ENCODE data around the gene MKNK1. TPM values are rescaled to one million over a fixed set of nuclear protein-coding genes. Genes with fewer than 3 reads are reported as not detected.
A peak's percentile ranks its signal among the peaks of the same experiment; 100 is the strongest.

The MKNK1 gene
- total and polyA plus RNA-seq, 5 experiments from 2014 or later: 17.6 to 56.3 (median 19.7) TPM

DNA sequence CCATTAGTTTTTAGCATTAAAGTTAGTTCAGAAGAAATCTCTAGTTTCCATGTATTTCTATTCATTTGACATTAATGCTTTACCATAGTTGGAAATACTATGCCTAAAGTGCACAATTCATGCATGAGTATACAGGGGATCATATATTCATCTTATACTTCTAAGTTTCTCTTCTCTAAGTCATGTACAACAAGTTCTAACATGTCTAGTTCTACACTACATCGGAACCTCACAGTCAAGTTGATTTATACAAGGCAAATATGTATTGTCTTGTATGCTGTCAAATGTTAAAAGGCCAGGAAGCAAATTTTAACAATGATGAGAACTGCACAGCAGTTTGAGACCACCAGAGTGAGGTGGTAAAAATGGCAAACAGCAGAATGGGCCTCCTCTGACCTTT is 35.5 kb upstream of the MKNK1 start:
- Mint-ChIP-seq H3K27me3 (no peaks in the 10 kb centered on the region), H3K36me3 (peaks cover 0 to 67% (median 17%) of the 10 kb centered on the region in 3 donors), H3K4me1 (peaks cover 0 to 8% (median 0%) of the 10 kb centered on the region in 4 donors), H3K9me3 (no peaks in the 10 kb centered on the region), H3K27ac (peak overlapping the region in 1 of 10 donors; percentile 10), H3K4me3 (no peak overlapping the region)
- ATAC-seq: no peak
- no peak for DNase-seq
- POLR2A ChIA-PET: no interaction called here

DNA sequence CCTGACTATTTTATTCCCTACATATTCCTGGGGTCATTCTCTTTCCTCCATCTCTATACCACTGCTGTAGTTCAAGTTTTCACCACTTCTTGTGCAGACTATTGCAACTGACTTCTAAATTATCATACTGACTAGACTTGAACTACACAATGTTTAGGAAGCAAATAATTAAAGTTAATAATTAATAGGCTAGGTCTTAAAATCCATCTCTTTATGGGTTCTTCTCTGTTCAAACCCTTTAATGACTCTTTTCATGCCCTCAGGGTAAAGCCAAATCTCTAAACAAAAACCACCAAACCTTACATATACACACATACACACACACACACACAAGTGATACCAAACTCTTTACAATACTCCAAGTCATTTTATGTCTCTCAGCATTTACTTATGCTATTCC is 34.9 kb upstream of the MKNK1 start:
- ATAC-seq (no peak), DNase-seq (no peak)
- POLR2A ChIA-PET: no interaction called here
- Mint-ChIP-seq H3K4me1 (peaks cover 0 to 8% (median 0%) of the 10 kb centered on the region in 4 donors), H3K4me3 (no peak overlapping the region), H3K36me3 (peaks cover 0 to 73% (median 23%) of the 10 kb centered on the region in 3 donors), H3K9me3 (no peaks in the 10 kb centered on the region), H3K27me3 (no peaks in the 10 kb centered on the region), H3K27ac (peak overlapping the region in 2 of 10 donors; percentile 10 to 41)

DNA sequence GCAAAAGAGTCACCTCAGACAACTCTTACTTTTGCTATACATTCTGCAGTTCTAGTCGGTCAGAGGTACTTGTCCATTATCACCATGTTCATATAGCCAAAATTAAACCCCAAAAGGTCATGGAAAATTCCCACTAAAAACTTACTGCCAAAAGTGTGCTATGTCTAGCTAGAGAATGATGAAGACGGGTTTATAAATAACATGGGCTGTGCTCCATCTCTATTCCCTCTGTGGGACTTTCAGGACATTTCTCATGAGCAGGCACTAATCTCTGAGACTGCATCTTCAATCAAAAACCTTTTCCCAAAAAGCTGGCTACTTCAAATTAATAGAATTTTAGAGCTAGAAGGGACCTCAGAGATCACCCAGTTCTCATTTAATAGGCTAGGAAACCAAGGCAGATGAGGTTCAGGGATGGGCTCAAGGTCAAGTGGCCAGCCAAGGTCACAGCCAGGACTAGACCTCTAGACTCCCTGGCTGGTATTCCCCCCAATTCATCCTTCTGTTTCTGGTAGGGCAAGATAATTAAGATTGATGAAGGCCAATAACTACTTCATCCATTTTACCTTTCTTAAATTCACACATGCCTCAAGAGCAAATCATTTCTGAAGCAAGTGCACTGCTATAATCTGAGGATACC is 33.5 kb upstream of the MKNK1 start:
- no peak for ATAC-seq

DNA sequence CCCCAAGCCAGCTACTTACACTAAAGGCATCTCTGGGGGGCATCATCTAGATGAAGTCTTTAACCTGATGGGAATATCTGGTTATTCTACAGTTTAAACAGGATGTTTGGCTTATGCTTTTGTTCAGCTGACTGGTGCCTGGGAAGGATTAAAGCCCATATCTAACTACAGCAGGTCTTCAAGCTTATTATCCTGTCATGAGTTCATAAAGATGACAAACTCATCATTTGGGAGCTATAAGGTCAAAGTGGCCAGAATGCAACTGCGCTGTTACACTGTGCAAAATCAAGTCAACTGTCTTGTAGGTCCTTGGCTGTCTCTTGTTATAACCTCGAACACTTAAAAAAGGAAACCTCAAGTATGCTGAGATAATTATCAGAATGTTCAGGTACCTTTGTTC is 31.1 kb upstream of the MKNK1 start:
- ATAC-seq: no peak
- no peak for DNase-seq
- peak overlapping the region in 1 of 10 donors; percentile 65 for H3K27ac Mint-ChIP-seq
- no peaks in the 10 kb centered on the region for H3K9me3 Mint-ChIP-seq
- H3K4me3 Mint-ChIP-seq: no peak overlapping the region
- POLR2A ChIA-PET: no interaction called here
- no peaks in the 10 kb centered on the region for H3K27me3 Mint-ChIP-seq
- H3K4me1 Mint-ChIP-seq: peaks cover 0 to 2% (median 0%) of the 10 kb centered on the region in 4 donors
- H3K36me3 Mint-ChIP-seq: peaks cover 0 to 70% (median 20%) of the 10 kb centered on the region in 3 donors

More for the DNA sequence above, 33.5 kb upstream of the MKNK1 start:
- Mint-ChIP-seq H3K27me3 (no peaks in the 10 kb centered on the region), H3K4me1 (peaks cover 0 to 8% (median 0%) of the 10 kb centered on the region in 4 donors), H3K27ac (peak overlapping the region in 3 of 10 donors; percentile 6 to 62 (median 37)), H3K4me3 (no peak overlapping the region), H3K36me3 (peaks cover 0 to 74% (median 21%) of the 10 kb centered on the region in 3 donors), H3K9me3 (no peaks in the 10 kb centered on the region)
- no peak for DNase-seq
- POLR2A ChIA-PET: interaction anchor here (0.6 kb wide), 1 partner anchor 18 kb away, joined by 3 read pairs; no protein-coding TSS in a partner anchor

DNA sequence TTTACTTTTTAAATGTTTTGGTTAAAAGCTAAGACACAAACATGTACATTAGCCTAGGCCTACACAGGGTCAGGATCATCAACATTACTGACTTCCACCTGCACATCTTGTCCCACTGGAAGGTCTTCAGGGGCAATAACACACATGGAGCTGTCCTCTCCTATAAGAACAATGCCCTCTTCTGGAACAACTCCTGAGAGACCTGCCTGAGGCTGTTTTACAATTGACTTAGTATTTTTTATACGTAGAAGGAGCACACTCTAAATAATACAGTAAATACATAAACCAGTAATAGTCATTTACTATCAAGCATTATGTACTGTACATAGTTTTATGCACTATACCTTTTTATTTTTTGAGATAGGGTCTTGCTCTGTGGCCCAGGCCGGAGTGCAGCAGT is 26.7 kb upstream of the MKNK1 start:
- Mint-ChIP-seq H3K4me3 (no peak overlapping the region), H3K27ac (no peak overlapping the region), H3K4me1 (peaks cover 0 to 1% (median 0%) of the 10 kb centered on the region in 4 donors), H3K27me3 (no peaks in the 10 kb centered on the region), H3K9me3 (no peaks in the 10 kb centered on the region), H3K36me3 (peaks cover 0 to 49% (median 20%) of the 10 kb centered on the region in 3 donors)
- no peak for DNase-seq
- POLR2A ChIA-PET: interaction anchor here (1.3 kb wide), 1 partner anchor 27 kb away, joined by 4 read pairs; no protein-coding TSS in a partner anchor
- ATAC-seq: no peak

DNA sequence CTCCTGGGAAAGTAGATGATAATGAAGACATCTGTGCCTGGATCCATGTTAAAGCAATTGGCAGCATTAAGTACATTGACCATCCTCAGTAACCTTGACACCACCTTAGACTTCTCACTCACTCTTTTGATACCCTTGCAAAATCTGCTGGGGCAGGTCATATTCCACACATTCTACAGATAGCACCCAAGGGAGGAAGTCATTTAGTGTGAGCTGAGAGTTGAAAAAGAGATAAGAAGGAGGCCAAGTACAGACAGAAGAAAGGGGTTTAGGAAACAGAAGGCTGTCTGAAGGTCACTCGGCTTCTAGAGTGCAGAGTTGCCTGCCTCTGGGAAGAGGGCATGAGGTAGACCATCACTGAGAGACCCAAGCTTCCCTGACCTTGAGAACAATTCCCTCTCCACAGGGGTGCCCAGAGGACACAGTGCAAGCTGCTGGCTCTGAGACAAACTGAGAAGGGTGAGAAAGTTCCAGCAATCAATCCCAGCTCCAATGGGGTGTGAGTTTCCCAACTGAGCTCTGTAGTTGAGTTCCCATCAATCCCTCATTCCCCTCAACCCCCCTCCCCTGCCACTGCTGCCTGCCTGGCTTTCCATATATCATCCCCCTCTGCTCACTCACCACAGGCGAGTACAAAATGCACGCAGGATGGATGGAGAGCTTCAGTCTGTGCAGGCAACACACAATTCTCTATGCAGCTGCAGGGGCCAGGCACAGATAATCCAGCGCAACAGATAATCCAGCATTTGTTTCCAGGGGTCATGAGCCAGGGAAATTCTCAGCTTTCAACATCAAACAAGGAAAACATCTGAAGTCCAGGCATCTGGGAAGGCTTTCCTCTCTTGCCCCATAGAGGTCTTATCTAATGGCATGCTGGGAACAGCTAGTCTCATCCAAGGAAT is 19.9 kb upstream of the MKNK1 start:
- no peak for DNase-seq
- no peaks in the 10 kb centered on the region for H3K27me3 Mint-ChIP-seq
- no peak overlapping the region for H3K4me3 Mint-ChIP-seq
- H3K4me1 Mint-ChIP-seq: peaks cover 0 to 7% (median under 1%) of the 10 kb centered on the region in 4 donors
- POLR2A ChIA-PET: no interaction called here
- peaks cover 0 to 5% (median 0%) of the 10 kb centered on the region in 3 donors for H3K36me3 Mint-ChIP-seq
- no peaks in the 10 kb centered on the region for H3K9me3 Mint-ChIP-seq
- H3K27ac Mint-ChIP-seq: no peak overlapping the region
- no peak for ATAC-seq

DNA sequence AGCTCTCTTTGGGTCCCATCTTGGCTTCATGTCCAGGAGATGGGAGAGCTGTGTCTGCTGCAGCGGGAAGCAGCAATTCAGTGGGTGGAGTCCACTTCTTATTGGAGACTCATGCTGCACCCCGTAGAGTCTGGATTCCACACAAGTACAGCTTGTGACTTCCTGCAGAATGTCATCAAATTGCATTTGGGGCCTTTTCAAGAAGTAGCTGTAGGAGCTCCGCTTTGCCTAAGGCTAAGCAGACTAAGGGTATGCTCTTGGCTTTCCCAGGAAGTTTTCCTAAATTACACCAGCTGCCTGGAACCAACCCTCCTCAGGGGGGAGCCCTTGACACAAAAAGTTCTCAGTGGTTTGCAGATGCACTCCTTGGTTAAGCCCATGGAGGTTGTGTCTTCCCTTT is 18.3 kb upstream of the MKNK1 start:
- ATAC-seq (no peak), DNase-seq (no peak)
- no peaks in the 10 kb centered on the region for H3K27me3 Mint-ChIP-seq
- H3K9me3 Mint-ChIP-seq: no peaks in the 10 kb centered on the region
- no peaks in the 10 kb centered on the region for H3K36me3 Mint-ChIP-seq
- H3K4me3 Mint-ChIP-seq: no peak overlapping the region
- POLR2A ChIA-PET: no interaction called here
- H3K4me1 Mint-ChIP-seq: peaks cover 2 to 20% (median 3%) of the 10 kb centered on the region in 4 donors
- no peak overlapping the region for H3K27ac Mint-ChIP-seq

DNA sequence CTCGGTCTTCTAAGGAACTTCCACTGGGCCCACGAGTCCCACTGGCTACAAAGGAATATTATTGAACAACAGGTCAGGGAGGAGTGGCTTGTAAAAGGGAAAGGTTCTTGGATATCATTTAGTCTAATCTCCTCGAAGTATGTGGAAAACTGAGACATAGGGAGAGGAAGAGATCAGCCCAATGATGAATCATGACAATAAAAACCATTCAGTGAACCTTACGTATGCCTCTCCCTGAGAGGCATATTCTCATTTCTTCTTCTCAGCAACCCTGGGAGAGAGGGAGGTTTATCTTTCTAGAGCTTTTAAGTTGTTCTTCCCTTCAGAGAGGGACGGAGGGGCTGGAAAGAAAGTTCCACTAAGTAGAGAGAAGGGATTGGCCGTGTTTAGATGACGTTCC is 17.9 kb upstream of the MKNK1 start:
- Mint-ChIP-seq H3K9me3 (no peaks in the 10 kb centered on the region), H3K27me3 (no peaks in the 10 kb centered on the region), H3K36me3 (no peaks in the 10 kb centered on the region), H3K27ac (no peak overlapping the region), H3K4me1 (peaks cover 5 to 24% (median 7%) of the 10 kb centered on the region in 4 donors), H3K4me3 (no peak overlapping the region)
- DNase-seq (no peak), ATAC-seq (no peak)
- POLR2A ChIA-PET: no interaction called here

DNA sequence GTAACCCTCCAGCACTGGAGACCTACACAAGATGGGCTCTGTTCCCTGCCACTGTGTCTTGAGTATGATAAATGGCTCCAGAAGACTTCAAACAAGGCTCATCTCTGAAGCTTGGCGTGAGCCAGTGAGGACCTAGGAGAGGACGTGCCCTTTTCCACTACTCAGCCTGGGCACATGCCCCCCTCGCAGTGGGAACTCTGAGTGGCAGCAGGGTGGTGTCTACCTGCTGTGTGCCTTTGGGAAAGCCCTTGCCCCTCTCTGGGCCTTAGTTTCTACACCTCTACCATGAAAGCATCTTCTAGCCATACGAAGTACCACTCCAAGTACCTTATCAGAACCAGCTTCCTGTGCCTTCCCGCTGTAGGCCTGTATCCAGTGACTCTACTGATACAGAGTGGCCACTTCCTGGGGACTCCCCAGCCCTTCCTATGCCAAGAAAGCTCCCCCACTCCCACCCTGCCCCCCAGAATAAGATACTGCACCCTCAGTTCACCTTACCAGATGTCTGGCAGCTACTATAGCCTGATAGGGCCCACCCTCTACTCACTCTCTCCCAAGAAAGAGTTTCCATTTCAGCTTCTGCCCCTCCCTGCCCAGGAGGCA is 15.7 kb upstream of the MKNK1 start:
- Mint-ChIP-seq H3K36me3 (no peaks in the 10 kb centered on the region), H3K4me1 (peaks cover 13 to 41% (median 23%) of the 10 kb centered on the region in 4 donors), H3K27me3 (no peaks in the 10 kb centered on the region), H3K9me3 (no peaks in the 10 kb centered on the region), H3K27ac (no peak overlapping the region), H3K4me3 (peak overlapping the region in 1 of 10 donors; percentile 20)
- POLR2A ChIA-PET: interaction anchor here (0.6 to 8.3 kb wide), 2 partner anchors 15 to 18 kb away, joined by 3 to 122 read pairs; partner anchors contain the start of gene MKNK1
- ATAC-seq: no peak
- DNase-seq: no peak

DNA sequence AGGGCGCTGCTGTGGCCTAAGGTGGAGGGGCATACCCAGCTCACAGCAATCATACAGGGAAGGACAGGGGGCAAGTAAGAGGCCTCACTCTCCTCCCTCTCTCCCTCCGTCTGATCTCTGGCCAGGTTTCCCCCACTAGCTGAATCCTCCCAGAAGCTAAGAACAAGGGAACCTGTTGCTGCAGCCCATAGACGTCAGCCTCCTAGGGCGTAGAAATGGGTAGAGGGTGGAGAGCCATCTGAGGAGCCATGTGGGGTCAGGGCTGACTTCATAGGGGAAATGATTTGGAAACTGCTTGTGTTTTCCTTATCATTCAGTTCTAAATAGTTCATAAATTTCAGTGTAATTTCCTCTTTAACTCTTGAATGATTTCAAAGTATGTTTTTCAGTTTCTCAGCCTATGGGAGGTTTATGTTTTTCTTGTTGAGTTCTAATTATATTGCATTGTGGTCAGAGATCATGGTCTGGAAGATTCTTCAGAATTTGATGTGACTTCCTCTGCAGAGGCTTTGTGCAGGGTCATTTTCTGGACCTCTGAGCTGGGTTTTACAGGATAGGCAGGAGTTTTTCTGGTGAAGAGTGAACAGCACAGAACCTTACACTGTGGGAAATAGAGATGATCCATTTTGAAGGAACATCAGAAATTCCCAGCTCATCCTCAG is 14.8 kb upstream of the MKNK1 start:
- H3K4me3 Mint-ChIP-seq: peak overlapping the region in 2 of 10 donors; percentile 16 to 27
- peaks cover 13 to 50% (median 29%) of the 10 kb centered on the region in 4 donors for H3K4me1 Mint-ChIP-seq
- peak overlapping the region in 1 of 10 donors; percentile 8 for H3K27ac Mint-ChIP-seq
- no peaks in the 10 kb centered on the region for H3K9me3 Mint-ChIP-seq
- DNase-seq (no peak), ATAC-seq (no peak)
- no peaks in the 10 kb centered on the region for H3K36me3 Mint-ChIP-seq
- POLR2A ChIA-PET: interaction anchor here (0.6 to 8.3 kb wide), 2 partner anchors 14 to 19 kb away, joined by 3 to 122 read pairs; partner anchors contain the start of gene MKNK1
- no peaks in the 10 kb centered on the region for H3K27me3 Mint-ChIP-seq

DNA sequence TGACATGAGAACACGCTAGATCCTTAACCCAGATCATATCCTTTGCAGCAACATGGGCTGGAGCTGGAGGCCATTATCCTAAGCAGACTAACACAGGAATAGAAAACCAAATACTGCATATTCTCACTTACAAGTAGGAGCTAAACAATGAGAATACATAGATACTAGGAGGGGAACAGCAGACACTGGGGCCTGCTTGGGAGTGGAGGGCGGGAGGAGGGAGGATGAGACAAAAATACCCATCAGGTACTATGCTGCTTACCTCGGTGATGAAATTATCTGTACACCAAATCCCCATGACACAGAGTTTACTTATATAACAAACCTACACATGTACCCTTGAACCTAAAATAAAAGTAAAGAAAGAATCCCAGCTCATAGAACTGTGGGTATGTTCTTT is 13.8 kb upstream of the MKNK1 start:
- peak overlapping the region in 9 of 10 donors; percentile 4 to 95 (median 89) for H3K27ac Mint-ChIP-seq
- H3K36me3 Mint-ChIP-seq: peaks cover 0 to 5% (median 0%) of the 10 kb centered on the region in 3 donors
- no peaks in the 10 kb centered on the region for H3K27me3 Mint-ChIP-seq
- DNase-seq: no peak
- POLR2A ChIA-PET: interaction anchor here (0.7 to 8.3 kb wide), 4 partner anchors 13 to 101 kb away, joined by 3 to 122 read pairs (median 12); partner anchors contain the start of genes ATPAF1, EFCAB14 and MKNK1
- no peaks in the 10 kb centered on the region for H3K9me3 Mint-ChIP-seq
- H3K4me1 Mint-ChIP-seq: peaks cover 18 to 59% (median 40%) of the 10 kb centered on the region in 4 donors
- no peak for ATAC-seq
- H3K4me3 Mint-ChIP-seq: peak overlapping the region; percentile 90 to 97 (median 94)
